Muscle of leg (tissue), 11 donors: ENCODE data around the gene TMEM184C. TPM values are rescaled to one million over a fixed set of nuclear protein-coding genes. Genes with fewer than 3 reads are reported as not detected.

ENCODE experiments used
- DNase-seq: peaks from one replicate; pipeline ENCODE4 v3.0.0; 2013
- H3K27ac ChIP-seq: one replicate; pipeline ENCODE4 v1.5.1; 2013; ENCODE audit warnings: mild to moderate bottlenecking, low read length, control low read depth
- H3K27me3 ChIP-seq: one replicate; pipeline ENCODE4 v1.6.1; 2013; ENCODE audit warnings: low read length; ENCODE audit not compliant: control insufficient read depth, insufficient read depth
- H3K36me3 ChIP-seq: one replicate; pipeline ENCODE4 v1.6.1; 2013; ENCODE audit warnings: low read length; ENCODE audit not compliant: control insufficient read depth, insufficient read depth
- H3K4me1 ChIP-seq: one replicate; pipeline ENCODE4 v1.6.1; 2013; ENCODE audit warnings: low read length; ENCODE audit not compliant: control insufficient read depth, insufficient read depth
- H3K4me3 ChIP-seq: one replicate; pipeline ENCODE4 v1.5.1; 2013; ENCODE audit warnings: low read length, control low read depth
- H3K9me3 ChIP-seq: replicated peaks from 2 replicates; pipeline ENCODE4 v1.6.1; 2013; ENCODE audit warnings: low read depth, low read length; ENCODE audit not compliant: control insufficient read depth
- WGBS: methylation state at CpG from one replicate; pipeline ENCODE4 v1.1.5; 2013; ENCODE audit warnings: missing lambda C conversion rate; ENCODE audit not compliant: insufficient coverage; 5-methylcytosine and 5-hydroxymethylcytosine counted together
- polyA plus RNA-seq, 8 donors: library from polyadenylated mRNA; unstranded; fragments of 120-200 nt; gene quantifications; one replicate each; pipeline versions ENCODE4 v1.2.1 to v1.2.3, GENCODE V29; 2013; ENCODE audit warnings: inconsistent platforms in 1 of 8, low replicate concordance in 1 of 8; ENCODE audit not compliant: insufficient read length in 8 of 8, insufficient read depth in 1 of 8
- total RNA-seq: library from RNA; stranded (reverse); fragments of 120-200 nt; gene quantifications from one replicate; pipeline ENCODE4 v1.2.4, GENCODE V29; 2013

Gene TMEM184C
- total and polyA plus RNA-seq, 9 donors, result 17.6 to 24.6 (median 18.8) TPM

- no peak overlapping the region for H3K27ac ChIP-seq
- H3K27me3 ChIP-seq, result no peaks in the 10 kb centered on the region
- no CpG with 5 or more reads among the region's 1 CpG for WGBS
- no peaks in the 10 kb centered on the region for H3K4me1 ChIP-seq
- peaks cover 26% of the 10 kb centered on the region for H3K36me3 ChIP-seq
- DNase-seq, result no peak
- H3K4me3 ChIP-seq, result no peak overlapping the region
- no peaks in the 10 kb centered on the region for H3K9me3 ChIP-seq
Measured at GRCh38 chr4:147643616-147644015, 26.4 kb downstream of the TMEM184C start.

GRCh38 chr4:147644471-147644870 is 27.3 kb downstream of the TMEM184C start:
- DNase-seq, result no peak

GRCh38 chr4:147645099-147645498 is 27.9 kb downstream of the TMEM184C start:
- H3K36me3 ChIP-seq, result peaks cover 26% of the 10 kb centered on the region
- no peak overlapping the region for H3K4me3 ChIP-seq
- no peak for DNase-seq
- H3K9me3 ChIP-seq, result no peaks in the 10 kb centered on the region
- H3K27me3 ChIP-seq, result no peaks in the 10 kb centered on the region
- H3K27ac ChIP-seq, result no peak overlapping the region
- H3K4me1 ChIP-seq, result no peaks in the 10 kb centered on the region

More at GRCh38 chr4:147644471-147644870, 27.3 kb downstream of the TMEM184C start:
- Histone ChIP-seq H3K9me3 (no peaks in the 10 kb centered on the region), H3K36me3 (peaks cover 26% of the 10 kb centered on the region), H3K4me3 (no peak overlapping the region), H3K4me1 (no peaks in the 10 kb centered on the region), H3K27ac (no peak overlapping the region), H3K27me3 (no peaks in the 10 kb centered on the region)
- WGBS, result 75% methylated on average over 2 of the region's 3 CpGs

GRCh38 chr4:147648656-147649055 is 31.5 kb downstream of the TMEM184C start:
- Histone ChIP-seq H3K27me3 (no peaks in the 10 kb centered on the region), H3K4me1 (no peaks in the 10 kb centered on the region), H3K27ac (no peak overlapping the region), H3K4me3 (no peak overlapping the region), H3K9me3 (no peaks in the 10 kb centered on the region), H3K36me3 (peaks cover 9% of the 10 kb centered on the region)
- no peak for DNase-seq

- no peak overlapping the region for H3K4me3 ChIP-seq
- no CpG with 5 or more reads among the region's 1 CpG for WGBS
- H3K27ac ChIP-seq, result no peak overlapping the region
- H3K27me3 ChIP-seq, result no peaks in the 10 kb centered on the region
- no peaks in the 10 kb centered on the region for H3K9me3 ChIP-seq
- DNase-seq, result no peak
- peaks cover 24% of the 10 kb centered on the region for H3K36me3 ChIP-seq
- no peaks in the 10 kb centered on the region for H3K4me1 ChIP-seq
Measured at GRCh38 chr4:147651563-147651962, 34.4 kb downstream of the TMEM184C start.

GRCh38 chr4:147655639-147656038 is 38.4 kb downstream of the TMEM184C start:
- no peaks in the 10 kb centered on the region for H3K27me3 ChIP-seq
- no peak overlapping the region for H3K4me3 ChIP-seq
- no peaks in the 10 kb centered on the region for H3K9me3 ChIP-seq
- WGBS, result no CpG with 5 or more reads among the region's 2 CpGs
- H3K4me1 ChIP-seq, result no peaks in the 10 kb centered on the region
- no peak overlapping the region for H3K27ac ChIP-seq
- H3K36me3 ChIP-seq, result peaks cover 30% of the 10 kb centered on the region
- no peak for DNase-seq

GRCh38 chr4:147658501-147658900 is 41.3 kb downstream of the TMEM184C start:
- H3K27me3 ChIP-seq, result no peaks in the 10 kb centered on the region
- H3K9me3 ChIP-seq, result no peaks in the 10 kb centered on the region
- no peak for DNase-seq
- peaks cover 34% of the 10 kb centered on the region for H3K36me3 ChIP-seq
- no peak overlapping the region for H3K4me3 ChIP-seq
- H3K4me1 ChIP-seq, result no peaks in the 10 kb centered on the region
- WGBS, result 80% methylated on average over 1 of the region's 4 CpGs
- H3K27ac ChIP-seq, result no peak overlapping the region

- no peak overlapping the region for H3K4me3 ChIP-seq
- H3K27ac ChIP-seq, result no peak overlapping the region
- no peak for DNase-seq
- H3K36me3 ChIP-seq, result peaks cover 15% of the 10 kb centered on the region
- no CpG with 5 or more reads among the region's 4 CpGs for WGBS
- no peaks in the 10 kb centered on the region for H3K27me3 ChIP-seq
- H3K4me1 ChIP-seq, result no peaks in the 10 kb centered on the region
- H3K9me3 ChIP-seq, result no peaks in the 10 kb centered on the region
Measured at GRCh38 chr4:147674073-147674472, 56.9 kb downstream of the TMEM184C start.

- Histone ChIP-seq H3K4me1 (no peaks in the 10 kb centered on the region), H3K27me3 (no peaks in the 10 kb centered on the region), H3K27ac (no peak overlapping the region), H3K9me3 (no peaks in the 10 kb centered on the region), H3K36me3 (peaks cover 15% of the 10 kb centered on the region), H3K4me3 (no peak overlapping the region)
- WGBS, result no CpG with 5 or more reads among the region's 1 CpG
- no peak for DNase-seq
Measured at GRCh38 chr4:147674496-147674895, 57.3 kb downstream of the TMEM184C start.

- 61% methylated on average over 3 of the region's 5 CpGs for WGBS
- H3K27ac ChIP-seq, result no peak overlapping the region
Measured at GRCh38 chr4:147678106-147678505, 60.9 kb downstream of the TMEM184C start.

GRCh38 chr4:147678796-147679549 is 61.8 kb downstream of the TMEM184C start:
- no peak overlapping the region for H3K27ac ChIP-seq
- DNase-seq, result peak; percentile 4
- no peaks in the 10 kb centered on the region for H3K9me3 ChIP-seq
- H3K4me3 ChIP-seq, result no peak overlapping the region
- peaks cover 10% of the 10 kb centered on the region for H3K36me3 ChIP-seq
- H3K4me1 ChIP-seq, result no peaks in the 10 kb centered on the region
- no peaks in the 10 kb centered on the region for H3K27me3 ChIP-seq
- 88% methylated on average over 8 of the region's 12 CpGs for WGBS

More at GRCh38 chr4:147678106-147678505, 60.9 kb downstream of the TMEM184C start:
- Histone ChIP-seq H3K9me3 (no peaks in the 10 kb centered on the region), H3K27me3 (no peaks in the 10 kb centered on the region), H3K4me3 (no peak overlapping the region), H3K36me3 (peaks cover 10% of the 10 kb centered on the region), H3K4me1 (no peaks in the 10 kb centered on the region)
- DNase-seq, result no peak
